Activated CD8-positive, alpha-beta memory T cell treated with anti-CD3 and anti-CD28 coated beads, Interleukin-2, amount 50 U/mL, for 1 hour (primary cell): Measurements from ENCODE around the gene LCK.
"Not testable (repeated sequence)": the region's sequence is repeated elsewhere in the genome, so short reads cannot be mapped to it uniquely, and the experiment has no call there.

Source experiments
- DNase-seq: peaks from one replicate; pipeline ENCODE4 v3.0.0-alpha.2; 2020; ENCODE audit errors: extremely low read depth

Gene LCK

DNA sequence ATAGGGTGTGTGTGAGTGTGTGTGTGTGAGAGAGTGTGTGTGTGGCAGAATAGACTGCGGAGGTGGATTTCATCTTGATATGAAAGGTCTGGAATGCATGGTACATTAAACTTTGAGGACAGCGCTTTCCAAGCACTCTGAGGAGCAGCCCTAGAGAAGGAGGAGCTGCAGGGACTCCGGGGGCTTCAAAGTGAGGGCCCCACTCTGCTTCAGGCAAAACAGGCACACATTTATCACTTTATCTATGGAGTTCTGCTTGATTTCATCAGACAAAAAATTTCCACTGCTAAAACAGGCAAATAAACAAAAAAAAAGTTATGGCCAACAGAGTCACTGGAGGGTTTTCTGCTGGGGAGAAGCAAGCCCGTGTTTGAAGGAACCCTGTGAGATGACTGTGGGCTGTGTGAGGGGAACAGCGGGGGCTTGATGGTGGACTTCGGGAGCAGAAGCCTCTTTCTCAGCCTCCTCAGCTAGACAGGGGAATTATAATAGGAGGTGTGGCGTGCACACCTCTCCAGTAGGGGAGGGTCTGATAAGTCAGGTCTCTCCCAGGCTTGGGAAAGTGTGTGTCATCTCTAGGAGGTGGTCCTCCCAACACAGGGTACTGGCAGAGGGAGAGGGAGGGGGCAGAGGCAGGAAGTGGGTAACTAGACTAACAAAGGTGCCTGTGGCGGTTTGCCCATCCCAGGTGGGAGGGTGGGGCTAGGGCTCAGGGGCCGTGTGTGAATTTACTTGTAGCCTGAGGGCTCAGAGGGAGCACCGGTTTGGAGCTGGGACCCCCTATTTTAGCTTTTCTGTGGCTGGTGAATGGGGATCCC is 22.5 kb downstream of the LCK start:
- peak; percentile 92 for DNase-seq

DNA sequence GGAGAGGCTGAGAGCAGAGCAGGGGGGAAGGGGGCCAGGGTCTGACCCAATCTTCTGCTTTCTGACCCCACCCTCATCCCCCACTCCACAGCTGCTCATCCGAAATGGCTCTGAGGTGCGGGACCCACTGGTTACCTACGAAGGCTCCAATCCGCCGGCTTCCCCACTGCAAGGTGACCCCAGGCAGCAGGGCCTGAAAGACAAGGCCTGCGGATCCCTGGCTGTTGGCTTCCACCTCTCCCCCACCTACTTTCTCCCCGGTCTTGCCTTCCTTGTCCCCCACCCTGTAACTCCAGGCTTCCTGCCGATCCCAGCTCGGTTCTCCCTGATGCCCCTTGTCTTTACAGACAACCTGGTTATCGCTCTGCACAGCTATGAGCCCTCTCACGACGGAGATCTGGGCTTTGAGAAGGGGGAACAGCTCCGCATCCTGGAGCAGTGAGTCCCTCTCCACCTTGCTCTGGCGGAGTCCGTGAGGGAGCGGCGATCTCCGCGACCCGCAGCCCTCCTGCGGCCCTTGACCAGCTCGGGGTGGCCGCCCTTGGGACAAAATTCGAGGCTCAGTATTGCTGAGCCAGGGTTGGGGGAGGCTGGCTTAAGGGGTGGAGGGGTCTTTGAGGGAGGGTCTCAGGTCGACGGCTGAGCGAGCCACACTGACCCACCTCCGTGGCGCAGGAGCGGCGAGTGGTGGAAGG is 23.7 kb downstream of the LCK start:
- DNase-seq: no peak

DNA sequence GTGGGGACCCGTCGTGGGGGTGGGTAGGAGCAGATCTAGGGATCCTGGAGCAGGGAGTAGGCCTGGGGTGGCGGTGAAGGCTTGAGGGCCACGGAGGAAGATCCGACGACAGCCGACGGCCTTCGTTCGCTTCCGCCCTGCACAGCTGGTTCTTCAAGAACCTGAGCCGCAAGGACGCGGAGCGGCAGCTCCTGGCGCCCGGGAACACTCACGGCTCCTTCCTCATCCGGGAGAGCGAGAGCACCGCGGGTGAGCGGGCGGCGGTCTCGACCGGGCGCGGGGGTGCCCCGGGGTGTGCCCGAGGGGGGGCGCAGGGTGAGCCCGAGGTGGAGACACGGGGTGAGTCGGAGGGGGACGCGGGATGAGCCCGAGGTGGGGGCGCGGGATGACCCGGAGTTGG is 24.4 kb downstream of the LCK start:
- no peak for DNase-seq

DNA sequence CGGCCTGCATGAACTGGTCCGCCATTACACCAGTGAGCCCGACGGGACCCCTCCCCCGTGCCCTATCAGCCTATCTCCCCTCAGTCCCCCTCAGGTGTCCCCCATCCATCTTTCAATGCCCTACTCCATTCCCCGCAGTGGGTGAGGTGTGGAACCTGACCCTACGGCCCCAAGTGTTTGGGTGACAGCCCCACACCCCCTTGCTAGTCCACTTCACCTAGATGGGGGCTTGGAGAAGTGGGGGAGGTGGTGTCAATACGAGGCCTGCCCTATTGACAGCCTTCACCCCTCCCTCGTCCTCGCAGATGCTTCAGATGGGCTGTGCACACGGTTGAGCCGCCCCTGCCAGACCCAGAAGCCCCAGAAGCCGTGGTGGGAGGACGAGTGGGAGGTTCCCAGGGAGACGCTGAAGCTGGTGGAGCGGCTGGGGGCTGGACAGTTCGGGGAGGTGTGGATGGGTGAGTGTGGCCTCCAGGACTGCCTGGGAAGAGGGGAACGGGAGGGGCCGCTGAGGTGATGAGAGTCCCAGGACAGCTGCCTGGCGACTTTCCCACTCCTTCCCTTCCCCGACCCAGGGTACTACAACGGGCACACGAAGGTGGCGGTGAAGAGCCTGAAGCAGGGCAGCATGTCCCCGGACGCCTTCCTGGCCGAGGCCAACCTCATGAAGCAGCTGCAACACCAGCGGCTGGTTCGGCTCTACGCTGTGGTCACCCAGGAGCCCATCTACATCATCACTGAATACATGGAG is 25.1 kb downstream of the LCK start:
- no peak for DNase-seq

DNA sequence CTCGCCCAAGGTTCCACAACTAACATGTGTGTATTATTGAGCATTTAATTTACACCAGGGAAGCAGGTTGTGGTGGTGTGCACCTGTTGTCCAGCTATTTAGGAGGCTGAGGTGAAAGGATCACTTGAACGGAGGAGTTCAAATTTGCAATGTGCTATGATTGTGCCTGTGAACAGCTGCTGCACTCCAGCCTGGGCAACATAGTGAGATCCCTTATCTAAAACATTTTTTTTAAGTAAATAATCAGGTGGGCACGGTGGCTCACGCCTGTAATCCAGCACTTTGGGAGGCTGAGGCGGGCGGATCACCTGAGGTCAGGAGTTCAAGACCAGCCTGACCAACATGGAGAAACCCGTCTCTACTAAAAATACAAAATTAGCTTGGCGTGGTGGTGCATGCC is 33.7 kb downstream of the LCK start:
- DNase-seq: not testable (repeated sequence)

DNA sequence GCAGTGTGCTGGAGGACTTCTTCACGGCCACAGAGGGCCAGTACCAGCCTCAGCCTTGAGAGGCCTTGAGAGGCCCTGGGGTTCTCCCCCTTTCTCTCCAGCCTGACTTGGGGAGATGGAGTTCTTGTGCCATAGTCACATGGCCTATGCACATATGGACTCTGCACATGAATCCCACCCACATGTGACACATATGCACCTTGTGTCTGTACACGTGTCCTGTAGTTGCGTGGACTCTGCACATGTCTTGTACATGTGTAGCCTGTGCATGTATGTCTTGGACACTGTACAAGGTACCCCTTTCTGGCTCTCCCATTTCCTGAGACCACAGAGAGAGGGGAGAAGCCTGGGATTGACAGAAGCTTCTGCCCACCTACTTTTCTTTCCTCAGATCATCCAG is 34.6 kb downstream of the LCK start:
- no peak for DNase-seq

DNA sequence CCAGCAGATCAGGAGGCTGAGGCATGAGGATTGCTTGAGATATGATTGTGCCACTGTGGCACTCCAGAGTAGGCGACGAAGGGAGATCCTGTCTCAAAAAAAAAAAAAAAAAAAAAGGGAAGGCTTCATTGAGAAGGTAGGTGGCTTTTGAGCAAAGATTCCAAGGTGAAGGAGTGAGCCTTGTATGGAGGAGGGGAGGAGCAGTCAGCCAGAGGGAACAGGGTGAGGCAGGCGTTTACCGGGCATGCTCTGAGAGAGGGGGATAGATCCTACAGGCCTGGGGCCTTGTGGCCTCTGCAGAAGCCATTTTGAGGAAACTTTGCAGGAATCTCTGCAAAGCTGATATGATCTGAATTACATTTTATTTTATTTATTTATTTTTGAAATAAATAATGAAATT is 35.7 kb downstream of the LCK start:
- no peak for DNase-seq

DNA sequence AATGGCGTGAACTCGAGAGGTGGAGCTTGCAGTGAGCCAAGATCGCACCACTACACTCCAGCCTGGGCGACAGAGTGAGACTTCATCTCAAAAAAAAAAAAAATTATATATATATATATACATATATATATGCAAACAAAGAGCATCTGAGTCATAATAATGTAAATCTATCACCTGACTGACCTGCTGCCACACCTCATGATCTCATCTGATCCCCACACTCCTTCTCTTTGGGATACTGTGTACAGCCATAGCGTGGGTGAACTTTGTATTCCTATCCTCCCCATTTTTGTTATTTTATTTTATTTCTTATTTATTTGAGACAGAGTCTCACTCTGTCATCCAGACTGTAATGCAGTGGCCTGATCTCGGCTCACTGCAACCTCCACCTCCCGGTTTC is 38.2 kb downstream of the LCK start:
- no peak for DNase-seq

DNA sequence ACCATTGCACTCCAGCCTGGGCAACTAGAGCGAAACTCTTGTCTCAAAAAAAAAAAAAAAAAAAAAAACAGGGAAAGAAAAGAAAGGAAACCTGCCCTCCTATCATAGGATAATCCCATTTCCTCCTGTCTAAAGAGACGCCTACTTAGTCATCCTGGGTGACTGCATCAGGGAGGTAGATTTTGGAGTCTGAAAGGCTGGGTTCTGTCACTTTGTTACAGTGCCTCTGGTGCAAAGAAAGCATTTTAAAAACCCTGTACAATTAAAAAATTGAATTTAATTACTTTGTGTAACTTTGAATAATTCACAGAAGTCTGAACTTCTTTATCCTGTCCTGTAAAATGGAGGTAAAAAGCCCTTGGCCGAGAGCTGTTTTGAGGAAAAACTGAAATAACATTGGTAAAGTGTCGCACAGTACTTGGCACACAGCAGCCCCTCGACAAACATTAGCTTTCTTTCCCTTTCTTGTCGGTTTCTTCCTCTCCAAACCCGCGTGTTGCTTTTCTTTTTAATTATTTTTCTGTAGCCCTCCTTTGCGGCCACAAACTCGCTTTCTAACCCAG is 40.2 kb downstream of the LCK start:
- no peak for DNase-seq

DNA sequence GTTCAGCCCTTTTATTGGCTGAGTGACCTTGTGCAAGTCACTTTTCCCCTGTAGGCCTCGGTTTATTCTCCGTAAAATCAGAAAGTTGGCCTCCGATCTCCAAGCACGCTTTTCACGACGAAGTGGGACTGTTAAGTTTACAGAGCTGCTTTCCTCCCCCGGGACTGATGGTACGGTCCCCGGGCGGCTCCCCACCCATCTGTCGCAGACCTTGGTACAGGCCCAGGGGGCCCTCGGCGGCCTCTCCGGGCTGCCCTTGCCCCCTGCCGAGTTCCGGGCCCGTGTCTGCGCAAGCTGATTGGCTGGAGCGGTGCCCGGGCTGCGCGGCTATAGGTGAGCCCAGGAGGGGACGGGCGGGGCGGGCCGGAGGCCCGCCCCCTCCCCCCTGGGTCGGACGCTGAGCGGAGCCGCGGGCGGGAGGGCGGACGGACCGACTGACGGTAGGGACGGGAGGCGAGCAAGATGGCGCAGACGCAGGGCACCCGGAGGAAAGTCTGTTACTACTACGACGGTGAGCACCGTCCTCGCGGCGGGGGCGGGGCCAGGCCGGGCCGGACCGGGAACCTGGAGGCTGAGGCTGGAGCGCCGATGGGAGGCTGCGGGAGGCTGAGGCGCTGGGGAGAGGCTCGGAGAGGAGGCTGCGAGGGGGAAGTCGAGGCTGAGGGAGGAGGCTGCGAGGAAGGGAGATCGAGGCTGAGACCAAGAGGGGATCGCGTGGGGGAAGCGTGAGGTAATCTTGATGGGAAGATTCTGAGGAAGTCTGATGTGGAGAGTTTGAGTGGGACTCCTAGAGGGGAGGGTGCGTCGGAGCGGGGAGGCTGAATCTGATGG is 40.9 kb downstream of the LCK start, which contains the start of gene HDAC1:
TSS of gene HDAC1 (plus strand) at position 376 of the 831 bp plus-strand sequence. CDS start at position 463, 87 bp downstream.
- peak; percentile 92 for DNase-seq

DNA sequence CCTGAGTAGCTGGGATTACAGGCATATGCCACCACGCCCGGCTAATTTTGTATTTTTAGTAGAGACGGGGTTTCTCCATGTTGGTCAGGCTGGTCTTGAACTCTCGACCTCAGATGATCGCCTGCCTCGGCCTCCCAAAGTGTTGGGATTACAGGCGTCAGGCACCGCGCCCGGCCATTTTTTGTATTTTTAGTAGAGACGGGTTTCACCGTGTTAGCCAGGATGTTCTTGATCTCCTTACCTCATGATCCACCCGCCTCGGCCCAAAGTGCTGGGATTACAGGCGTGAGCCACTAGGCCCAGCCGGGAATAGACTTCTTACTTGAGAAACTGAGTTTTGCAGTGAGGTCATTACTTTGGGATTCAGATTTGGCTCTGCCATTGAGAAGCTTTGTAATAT is 47.1 kb downstream of the LCK start:
- DNase-seq: not testable (repeated sequence)

DNA sequence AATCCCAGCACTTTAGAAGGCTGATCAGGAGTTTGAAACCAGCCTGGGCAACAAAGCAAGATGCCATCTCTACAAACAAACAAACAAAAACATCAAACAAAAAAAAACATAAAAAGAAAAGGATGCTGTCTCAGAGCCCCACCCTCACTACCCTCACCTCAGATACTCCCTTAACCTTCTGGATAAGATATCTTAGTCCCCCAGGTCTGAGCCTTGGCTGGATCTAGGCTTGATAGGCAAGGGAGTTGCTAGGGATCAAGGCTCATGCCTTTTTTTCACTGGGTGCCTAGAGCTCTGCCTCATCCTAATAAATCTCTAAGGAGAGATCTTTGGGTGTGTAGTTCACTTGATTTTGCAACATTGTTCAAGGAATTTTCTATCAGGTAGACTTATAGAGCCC is 48.3 kb downstream of the LCK start:
- DNase-seq: no peak

DNA sequence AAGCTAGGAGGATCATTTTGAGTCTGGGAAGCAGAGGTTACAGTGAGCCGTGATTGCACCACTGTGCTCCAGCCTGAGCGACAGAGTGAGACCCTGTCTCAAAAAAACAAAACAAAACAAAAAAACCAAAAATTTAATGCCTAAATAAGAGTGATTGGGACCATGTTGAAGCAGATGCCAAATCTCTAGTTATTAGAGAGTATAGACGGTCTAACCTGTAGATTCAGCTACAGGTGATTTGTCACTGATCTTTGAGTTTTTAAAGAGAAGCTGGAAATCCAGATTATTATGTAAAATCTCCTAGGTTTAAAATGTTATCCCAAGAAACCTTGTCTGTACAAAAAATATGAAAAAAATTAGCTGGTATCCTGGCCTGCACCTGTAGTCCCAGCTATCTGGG is 52.3 kb downstream of the LCK start:
- no peak for DNase-seq

DNA sequence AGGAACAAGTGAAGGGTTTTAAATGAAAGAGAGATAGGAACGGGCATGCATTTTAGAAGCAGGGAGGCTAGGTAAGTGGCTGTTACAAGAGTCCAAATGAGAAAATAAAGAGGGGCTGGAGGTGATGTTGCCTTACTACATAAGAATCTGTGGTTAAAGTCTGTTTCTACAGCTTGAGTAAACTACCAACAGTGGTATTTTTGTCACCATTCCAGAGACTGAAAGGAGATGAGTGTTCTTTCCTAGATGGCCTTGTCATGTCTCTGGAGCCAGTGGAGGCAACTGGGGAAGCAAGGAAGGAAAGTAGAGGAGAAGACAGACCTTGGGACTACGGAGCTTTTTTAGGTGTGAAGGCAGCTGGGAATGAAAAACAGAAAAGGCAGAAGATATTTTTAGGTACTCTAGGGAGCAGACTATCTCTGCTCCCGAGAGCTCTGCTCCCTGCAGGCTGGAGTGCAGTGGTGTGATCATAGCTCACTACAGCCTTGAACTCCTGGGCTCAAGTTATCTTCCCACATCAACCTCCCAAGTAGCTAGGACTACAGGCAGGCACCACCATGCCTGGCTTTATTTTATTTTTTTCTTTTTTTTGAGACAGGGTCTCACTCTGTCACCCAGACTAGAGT is 53.0 kb downstream of the LCK start:
- no peak for DNase-seq

DNA sequence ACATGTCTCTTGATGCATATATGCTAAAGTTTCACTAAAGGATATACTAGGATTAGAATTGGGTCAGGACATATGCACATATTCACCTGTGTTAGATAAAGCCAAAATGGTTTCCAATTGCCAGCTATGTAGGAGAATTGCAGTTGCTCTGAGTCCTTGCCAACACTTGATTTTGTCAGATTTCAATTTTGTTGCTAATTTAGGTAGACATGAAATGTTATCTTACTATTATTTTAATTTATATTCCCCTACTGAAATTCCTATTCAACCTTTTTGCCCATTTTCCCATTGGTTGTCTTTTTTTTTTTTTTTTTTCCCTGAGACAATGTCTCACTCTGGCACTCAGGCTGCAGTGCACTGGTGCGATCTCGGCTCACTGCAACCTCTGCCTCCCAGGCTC is 54.2 kb downstream of the LCK start:
- DNase-seq: no peak

DNA sequence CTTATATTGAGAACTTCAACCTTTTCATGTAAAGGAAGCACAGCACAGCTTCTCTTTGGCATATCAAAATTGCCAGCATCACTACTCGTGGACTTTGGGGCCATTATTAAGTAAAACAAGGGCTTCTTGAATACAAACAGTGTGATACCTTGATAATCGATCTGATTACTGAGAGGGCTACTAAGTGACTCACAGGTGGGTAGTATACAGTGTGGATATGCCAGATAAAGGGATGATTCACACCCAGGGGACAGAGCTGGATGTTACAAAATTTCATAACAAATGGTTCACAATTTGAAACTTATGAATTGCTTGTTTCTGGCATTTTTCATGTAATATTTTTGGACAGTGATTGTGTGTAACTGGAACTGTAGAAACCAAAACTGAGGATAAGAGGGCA is 56.3 kb downstream of the LCK start:
- no peak for DNase-seq

DNA sequence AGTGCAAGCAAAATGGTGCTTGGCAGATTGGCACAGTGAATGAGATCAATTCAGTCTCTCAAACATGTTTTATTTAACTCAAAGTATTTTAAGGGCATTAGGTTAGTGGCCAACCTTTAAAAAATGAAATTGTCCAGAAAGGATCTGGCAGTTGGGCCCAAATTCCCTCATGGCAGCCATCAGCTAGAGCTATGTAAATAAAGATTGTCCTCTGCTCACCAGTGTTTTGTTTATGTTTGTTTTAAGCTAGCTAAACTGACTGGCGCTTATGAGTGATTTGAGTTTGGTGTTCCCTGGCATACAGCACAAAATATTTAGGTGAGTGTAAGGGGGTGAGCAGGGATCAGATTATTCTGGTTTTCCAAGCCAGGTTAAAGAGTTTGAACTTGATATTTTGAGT is 58.9 kb downstream of the LCK start:
- no peak for DNase-seq

DNA sequence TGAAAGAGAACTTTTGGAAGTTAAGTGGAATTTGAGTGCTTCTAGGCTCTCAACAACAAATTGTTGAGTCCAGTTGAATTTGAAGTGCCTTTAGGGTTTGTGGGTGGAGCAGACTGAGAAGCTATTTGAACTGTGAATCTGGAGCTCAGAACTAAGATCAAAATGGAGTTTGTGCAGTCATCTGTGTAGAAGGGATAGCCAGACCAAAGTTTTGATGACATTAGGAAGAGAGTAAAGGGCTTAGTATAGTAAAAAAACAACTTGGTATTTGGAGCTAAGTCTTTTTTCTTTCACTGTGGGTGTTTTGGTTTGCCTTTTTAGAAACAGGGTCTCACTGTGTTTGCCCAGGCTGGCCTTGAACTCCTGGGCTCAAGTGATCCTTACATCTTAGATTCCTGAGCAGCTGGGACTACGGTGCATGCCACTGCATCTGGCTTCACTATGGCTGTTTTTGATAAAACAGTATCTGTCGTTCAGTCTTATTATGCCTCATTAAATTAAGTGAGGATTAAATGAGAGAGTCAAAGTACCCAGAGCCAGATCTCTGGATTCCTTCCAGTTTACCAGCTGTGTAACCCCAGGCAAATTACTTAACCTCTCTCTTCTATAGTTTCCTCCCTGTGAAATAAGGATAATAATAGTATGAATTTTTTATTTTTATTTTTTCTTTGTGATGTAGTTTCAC is 60.8 kb downstream of the LCK start:
- DNase-seq: no peak

DNA sequence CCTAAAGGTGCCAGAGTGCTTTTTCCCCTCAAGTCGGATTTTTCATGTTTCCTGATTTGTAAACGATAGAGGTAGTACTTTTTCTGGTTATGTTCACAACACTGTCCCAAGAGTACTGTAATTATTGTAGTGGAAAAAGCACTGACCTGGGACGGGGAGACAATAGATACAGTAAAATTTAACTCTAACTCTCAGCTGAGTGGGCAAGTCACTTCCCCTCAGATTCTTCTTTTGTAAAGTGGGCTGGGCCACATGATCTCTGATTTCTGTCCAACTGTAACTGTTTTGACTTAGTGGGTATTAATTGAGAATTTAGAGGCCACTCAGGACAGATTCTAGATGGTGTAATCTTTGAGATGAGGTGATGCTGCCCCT is 65.8 kb downstream of the LCK start:
- no peak for DNase-seq

DNA sequence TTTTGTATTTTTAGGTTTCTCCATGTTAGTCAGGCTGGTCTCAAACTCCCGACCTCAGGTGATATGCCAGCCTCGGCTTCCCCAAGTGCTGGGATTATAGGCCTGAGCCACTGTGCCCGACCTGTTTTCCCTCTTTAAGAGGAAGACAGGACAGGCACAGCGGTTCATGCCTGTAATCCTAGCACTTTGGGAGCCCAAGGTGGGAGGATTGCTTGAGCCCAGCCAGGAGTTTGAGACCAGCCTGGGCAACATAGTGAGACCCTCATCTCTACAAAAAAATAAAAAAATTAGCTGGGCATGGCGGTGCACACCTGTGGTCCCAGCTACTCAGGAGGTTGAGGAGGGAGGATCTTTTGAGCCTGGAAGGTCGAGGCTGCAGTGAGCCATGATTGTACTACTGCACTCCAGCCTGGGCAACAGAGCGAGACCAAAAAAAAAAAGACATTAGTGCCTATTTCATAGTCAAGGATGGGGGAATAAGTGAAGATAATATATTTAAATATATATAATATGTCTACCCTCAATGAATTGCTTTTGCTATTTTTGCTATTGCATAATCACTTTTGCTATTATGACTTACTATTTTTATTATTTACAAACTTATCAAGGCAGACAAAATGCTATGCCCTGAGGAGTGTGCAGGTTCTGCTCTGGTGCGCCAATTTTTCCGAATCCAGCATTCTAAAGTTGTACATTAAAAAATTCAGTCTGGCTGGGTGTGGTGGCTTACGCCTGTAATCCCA is 67.2 kb downstream of the LCK start:
- DNase-seq: no peak
